ENCODE data around the gene LRRC32. TPM values are rescaled to one million over a fixed set of nuclear protein-coding genes. Genes with fewer than 3 reads are reported as not detected.

The LRRC32 gene
- total RNA-seq, 2 experiments from 2014 or later: 7.1 to 7.4 TPM

GRCh38 chr11:76663486-76663810, 7.1 kb downstream of the LRRC32 start:
- Mint-ChIP-seq H3K36me3 (ENCODE audit: low read depth) (no peaks in the 10 kb centered on the region), H3K4me3 (no peak overlapping the region), H3K4me1 (peaks cover 18% of the 10 kb centered on the region), H3K9me3 (no peaks in the 10 kb centered on the region), H3K27ac (no peak overlapping the region), H3K27me3 (peaks cover 7% of the 10 kb centered on the region)
- DNase-seq: no peak
- ChIA-PET CTCF (interaction anchor here (1.1 to 1.4 kb wide), 2 partner anchors 17 to 59 kb away, joined by 3 to 4 read pairs; no protein-coding TSS in a partner anchor), POLR2A (no interaction called here)

DNA sequence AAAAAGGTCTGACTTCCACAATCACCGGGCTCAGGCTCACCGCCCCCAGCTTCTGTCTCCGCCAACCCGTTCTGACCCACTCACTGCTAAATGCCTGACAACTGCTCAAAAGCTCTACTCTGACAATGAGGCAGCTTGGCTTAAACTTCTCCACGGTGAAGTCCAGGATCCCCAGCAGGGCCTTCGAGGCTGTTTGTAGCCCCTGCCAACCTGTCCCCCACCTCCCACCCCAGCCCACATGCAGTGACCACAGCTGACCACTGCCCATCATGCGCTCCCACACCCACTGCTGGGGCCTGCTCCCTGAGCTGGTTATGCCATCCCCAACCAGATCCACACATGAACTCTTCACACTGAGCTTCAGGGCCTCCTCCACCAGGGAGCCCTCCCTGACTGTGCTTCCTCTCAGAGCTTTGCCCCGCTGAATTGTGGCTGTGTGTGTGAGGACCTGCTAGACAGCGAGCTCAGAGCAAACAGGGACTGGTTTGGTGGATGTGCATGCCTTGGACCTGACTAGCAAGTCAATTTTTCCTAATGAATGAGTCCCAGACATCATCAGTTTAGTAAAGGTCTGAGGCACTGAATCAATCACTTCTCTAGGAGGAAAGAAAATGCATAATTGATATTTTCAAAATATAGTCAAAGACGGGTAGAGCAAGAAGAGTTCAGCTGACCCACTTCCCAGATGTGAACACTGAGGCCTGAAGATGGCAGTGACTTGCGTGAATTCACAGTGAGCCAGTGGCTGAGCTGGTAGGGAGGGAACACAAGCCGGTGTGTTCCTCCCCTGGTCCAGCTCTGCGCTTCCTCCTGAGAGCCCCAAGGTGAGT, 7.7 kb downstream of the LRRC32 start:
- H3K36me3 Mint-ChIP-seq (ENCODE audit: low read depth): no peaks in the 10 kb centered on the region
- DNase-seq: no peak
- peaks cover 18% of the 10 kb centered on the region for H3K4me1 Mint-ChIP-seq
- ChIA-PET POLR2A (no interaction called here), CTCF (interaction anchor here (1.1 kb wide), 1 partner anchor 18 kb away, joined by 3 read pairs; no protein-coding TSS in a partner anchor)
- H3K4me3 Mint-ChIP-seq: no peak overlapping the region
- H3K9me3 Mint-ChIP-seq: no peaks in the 10 kb centered on the region
- peaks cover 2% of the 10 kb centered on the region for H3K27me3 Mint-ChIP-seq
- no peak overlapping the region for H3K27ac Mint-ChIP-seq

GRCh38 chr11:76661834-76662434, 8.6 kb downstream of the LRRC32 start:
- no peak overlapping the region for H3K27ac Mint-ChIP-seq
- H3K27me3 Mint-ChIP-seq: no peaks in the 10 kb centered on the region
- H3K4me3 Mint-ChIP-seq: no peak overlapping the region
- no peaks in the 10 kb centered on the region for H3K36me3 Mint-ChIP-seq (ENCODE audit: low read depth)
- ChIA-PET POLR2A (no interaction called here), CTCF (no interaction called here)
- no peak for DNase-seq
- H3K4me1 Mint-ChIP-seq: peaks cover 18% of the 10 kb centered on the region
- H3K9me3 Mint-ChIP-seq: no peaks in the 10 kb centered on the region

- POLR2A ChIA-PET: no interaction called here
- no peak overlapping the region for H3K27ac Mint-ChIP-seq
- H3K9me3 Mint-ChIP-seq: no peaks in the 10 kb centered on the region
- H3K36me3 Mint-ChIP-seq (ENCODE audit: low read depth): no peaks in the 10 kb centered on the region
- H3K4me3 Mint-ChIP-seq: no peak overlapping the region
- no peaks in the 10 kb centered on the region for H3K27me3 Mint-ChIP-seq
- CTCF ChIA-PET: no interaction called here
- DNase-seq: no peak
- peaks cover 18% of the 10 kb centered on the region for H3K4me1 Mint-ChIP-seq
Measured at GRCh38 chr11:76661306-76661751, 9.2 kb downstream of the LRRC32 start.

DNA sequence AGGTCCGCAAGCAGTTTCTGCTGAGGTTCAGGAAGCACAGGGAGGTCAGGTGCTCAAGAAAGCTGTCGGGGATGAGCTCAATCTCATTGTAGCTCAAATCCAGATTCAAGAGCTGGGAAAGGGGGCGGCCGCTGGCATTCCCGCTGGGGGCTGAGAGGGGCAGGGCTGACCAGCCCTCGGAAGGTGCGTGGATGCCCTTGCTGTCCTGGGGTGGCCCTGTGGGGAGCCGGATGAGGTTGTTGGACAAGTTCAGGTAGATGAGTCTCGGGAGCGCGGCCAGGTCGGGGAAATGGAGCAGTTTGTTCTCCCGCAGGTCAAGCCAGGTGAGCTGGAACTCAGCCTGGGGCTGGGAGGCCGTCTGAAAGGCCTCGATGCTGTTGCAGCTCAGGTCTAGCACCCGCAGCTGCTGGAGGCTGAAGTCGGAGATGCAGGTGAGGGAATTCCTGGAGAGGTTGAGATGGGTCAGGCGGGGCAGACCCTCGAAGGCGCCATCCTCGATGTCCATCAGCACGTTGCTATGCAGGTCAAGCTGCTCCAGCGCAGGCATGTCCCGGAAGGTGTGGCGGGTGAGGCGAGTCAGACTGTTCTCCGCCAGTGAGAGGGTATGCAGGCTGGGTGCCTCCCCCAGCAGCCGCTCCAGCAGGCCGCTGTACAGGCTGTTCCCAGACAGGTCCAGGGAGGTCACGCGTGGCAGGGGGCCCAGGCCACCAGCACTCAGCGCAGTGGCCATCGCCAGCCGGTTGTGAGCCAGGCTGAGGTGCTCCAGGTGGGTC, 9.8 kb downstream of the LRRC32 start:
- POLR2A ChIA-PET: interaction anchor here (1.0 kb wide), 1 partner anchor 9 kb away, joined by 4 read pairs; the partner anchor contains the start of gene LRRC32
- DNase-seq: no peak

GRCh38 chr11:76659672-76660532, 10.6 kb downstream of the LRRC32 start:
- Mint-ChIP-seq H3K4me3 (no peak overlapping the region), H3K27me3 (no peaks in the 10 kb centered on the region), H3K27ac (no peak overlapping the region), H3K4me1 (peaks cover 8% of the 10 kb centered on the region), H3K36me3 (ENCODE audit: low read depth) (no peaks in the 10 kb centered on the region), H3K9me3 (no peaks in the 10 kb centered on the region)
- POLR2A ChIA-PET: interaction anchor here (1.0 kb wide), 1 partner anchor 10 kb away, joined by 4 read pairs; the partner anchor contains the start of gene LRRC32
- DNase-seq: no peak
- CTCF ChIA-PET: no interaction called here

More for the DNA sequence above, 9.8 kb downstream of the LRRC32 start:
- Mint-ChIP-seq H3K36me3 (ENCODE audit: low read depth) (no peaks in the 10 kb centered on the region), H3K4me3 (no peak overlapping the region), H3K9me3 (no peaks in the 10 kb centered on the region), H3K27me3 (no peaks in the 10 kb centered on the region), H3K27ac (no peak overlapping the region), H3K4me1 (peaks cover 16% of the 10 kb centered on the region)
- CTCF ChIA-PET: no interaction called here

GRCh38 chr11:76658651-76659650, 11.6 kb downstream of the LRRC32 start:
- no peaks in the 10 kb centered on the region for H3K36me3 Mint-ChIP-seq (ENCODE audit: low read depth)
- H3K27me3 Mint-ChIP-seq: no peaks in the 10 kb centered on the region
- ChIA-PET POLR2A (interaction anchor here (0.6 kb wide), 1 partner anchor 333 kb away, joined by 4 read pairs; no protein-coding TSS in a partner anchor), CTCF (no interaction called here)
- no peaks in the 10 kb centered on the region for H3K4me1 Mint-ChIP-seq
- H3K27ac Mint-ChIP-seq: no peak overlapping the region
- H3K4me3 Mint-ChIP-seq: no peak overlapping the region
- no peaks in the 10 kb centered on the region for H3K9me3 Mint-ChIP-seq
- no peak for DNase-seq

DNA sequence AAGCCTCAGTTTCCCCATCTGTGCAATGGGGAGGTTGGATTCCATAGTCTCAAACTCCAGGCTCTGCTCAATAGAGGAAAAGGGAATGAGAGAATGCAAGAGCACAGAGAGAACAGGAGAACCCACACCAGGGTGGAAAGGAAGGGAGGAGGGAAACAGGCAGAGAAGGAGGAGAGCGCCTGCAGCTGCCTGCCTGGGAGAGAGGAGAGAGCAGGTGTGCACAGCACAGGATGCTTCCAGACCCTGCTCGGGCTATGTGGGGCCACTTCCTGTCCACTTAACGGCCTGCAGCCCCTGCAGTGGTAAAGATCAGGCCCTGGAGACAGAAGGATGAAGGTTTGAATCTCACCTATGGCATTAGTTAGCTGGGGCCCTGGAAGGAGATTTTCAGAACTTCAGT, 12.3 kb downstream of the LRRC32 start:
- H3K27me3 Mint-ChIP-seq: no peaks in the 10 kb centered on the region
- no peaks in the 10 kb centered on the region for H3K9me3 Mint-ChIP-seq
- H3K4me3 Mint-ChIP-seq: no peak overlapping the region
- ChIA-PET CTCF (no interaction called here), POLR2A (interaction anchor here (0.6 kb wide), 1 partner anchor 334 kb away, joined by 4 read pairs; no protein-coding TSS in a partner anchor)
- no peaks in the 10 kb centered on the region for H3K4me1 Mint-ChIP-seq
- no peak overlapping the region for H3K27ac Mint-ChIP-seq
- no peaks in the 10 kb centered on the region for H3K36me3 Mint-ChIP-seq (ENCODE audit: low read depth)
- no peak for DNase-seq

DNA sequence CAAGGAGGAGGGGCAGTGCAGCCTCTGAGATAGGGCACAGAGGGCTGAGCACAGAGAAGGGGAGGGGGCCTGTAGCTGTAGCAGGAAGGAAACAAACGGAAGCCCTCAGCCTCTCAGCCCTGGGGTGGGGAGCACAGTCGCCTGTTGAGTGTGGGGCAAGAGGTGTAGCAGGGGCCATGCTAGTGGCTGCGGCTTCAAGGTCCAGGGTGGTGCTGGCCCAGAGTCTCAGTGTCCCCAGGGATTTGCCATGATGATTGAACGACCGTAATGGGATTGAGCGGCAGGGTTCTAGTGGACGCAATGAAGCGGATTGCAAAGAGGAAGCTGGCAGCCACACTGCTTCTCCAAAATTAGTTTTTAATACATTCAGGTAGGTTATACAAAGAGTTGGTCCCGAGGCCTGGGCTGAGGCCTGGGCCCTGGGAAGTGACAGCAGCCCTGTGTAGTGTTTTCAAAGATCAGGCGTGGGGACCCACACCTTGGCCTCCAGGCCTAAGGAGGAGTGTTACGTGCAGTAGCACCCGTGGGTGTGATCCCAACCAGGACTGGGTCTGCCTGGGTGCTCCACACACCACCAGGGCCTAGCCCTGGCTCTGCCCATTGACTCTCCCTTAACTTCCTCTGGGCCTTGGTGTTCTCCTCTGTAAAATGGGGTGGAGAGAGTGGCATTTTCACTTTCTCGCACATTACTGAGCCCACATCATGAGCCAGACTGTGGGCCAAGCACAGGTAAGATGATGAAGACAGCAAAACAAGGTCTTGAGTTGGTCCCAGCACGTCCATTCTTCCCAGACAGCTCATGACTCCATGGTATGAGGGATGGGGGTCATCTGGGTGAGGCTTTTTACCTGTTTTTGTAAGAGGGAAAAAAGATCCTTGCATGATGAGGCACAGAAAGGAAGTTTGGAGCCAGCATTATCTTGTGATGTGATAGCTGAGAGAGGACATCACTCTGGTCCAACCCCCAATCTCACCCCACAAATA, 13.1 kb downstream of the LRRC32 start:
- Mint-ChIP-seq H3K36me3 (ENCODE audit: low read depth) (no peaks in the 10 kb centered on the region), H3K9me3 (no peaks in the 10 kb centered on the region), H3K4me1 (no peaks in the 10 kb centered on the region), H3K4me3 (no peak overlapping the region), H3K27me3 (no peaks in the 10 kb centered on the region), H3K27ac (no peak overlapping the region)
- DNase-seq: no peak
- ChIA-PET POLR2A (no interaction called here), CTCF (no interaction called here)

GRCh38 chr11:76656571-76657081, 13.9 kb downstream of the LRRC32 start:
- H3K9me3 Mint-ChIP-seq: no peaks in the 10 kb centered on the region
- DNase-seq: no peak
- H3K4me3 Mint-ChIP-seq: no peak overlapping the region
- H3K27me3 Mint-ChIP-seq: peaks cover 4% of the 10 kb centered on the region
- POLR2A ChIA-PET: no interaction called here
- H3K27ac Mint-ChIP-seq: no peak overlapping the region
- no peaks in the 10 kb centered on the region for H3K36me3 Mint-ChIP-seq (ENCODE audit: low read depth)
- H3K4me1 Mint-ChIP-seq: no peaks in the 10 kb centered on the region
- CTCF ChIA-PET: no interaction called here

DNA sequence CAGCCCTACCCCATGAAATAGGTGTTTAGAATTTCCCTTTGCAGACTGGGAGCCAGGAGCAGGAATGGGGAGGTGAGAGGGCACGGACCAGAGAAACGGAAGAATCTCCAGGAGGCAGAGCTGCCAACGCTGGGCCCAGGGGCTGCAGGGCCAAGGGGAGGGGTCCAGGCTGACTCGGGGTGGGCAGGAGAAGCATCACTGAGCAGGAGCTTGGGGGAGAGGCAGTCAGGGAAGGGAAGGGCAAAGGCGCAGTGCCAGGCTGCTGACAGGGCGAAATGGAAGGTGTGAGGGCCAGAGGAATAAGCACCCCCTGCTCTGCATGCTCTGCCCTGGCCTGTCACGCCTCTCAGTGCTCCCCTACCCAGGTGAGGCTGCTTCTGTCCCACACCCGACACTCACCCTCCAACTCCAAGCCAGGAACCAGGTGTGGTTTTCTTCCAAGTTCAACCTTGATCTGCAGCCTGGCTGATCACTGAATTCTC, 14.5 kb downstream of the LRRC32 start:
- H3K36me3 Mint-ChIP-seq (ENCODE audit: low read depth): no peaks in the 10 kb centered on the region
- H3K4me1 Mint-ChIP-seq: no peaks in the 10 kb centered on the region
- no peak for DNase-seq

More for the DNA sequence above, 14.5 kb downstream of the LRRC32 start:
- ChIA-PET CTCF (no interaction called here), POLR2A (no interaction called here)
- H3K4me3 Mint-ChIP-seq: no peak overlapping the region
- H3K27me3 Mint-ChIP-seq: peaks cover 4% of the 10 kb centered on the region
- H3K9me3 Mint-ChIP-seq: no peaks in the 10 kb centered on the region
- no peak overlapping the region for H3K27ac Mint-ChIP-seq
